ENCODE measurements around the gene FAM120AOS. TPM values are rescaled to one million over a fixed set of nuclear protein-coding genes. Genes with fewer than 3 reads are reported as not detected.

The FAM120AOS gene
- total RNA-seq, 4 donors from 2014 or later, result 53.2 to 76.3 (median 63.5) TPM

DNA sequence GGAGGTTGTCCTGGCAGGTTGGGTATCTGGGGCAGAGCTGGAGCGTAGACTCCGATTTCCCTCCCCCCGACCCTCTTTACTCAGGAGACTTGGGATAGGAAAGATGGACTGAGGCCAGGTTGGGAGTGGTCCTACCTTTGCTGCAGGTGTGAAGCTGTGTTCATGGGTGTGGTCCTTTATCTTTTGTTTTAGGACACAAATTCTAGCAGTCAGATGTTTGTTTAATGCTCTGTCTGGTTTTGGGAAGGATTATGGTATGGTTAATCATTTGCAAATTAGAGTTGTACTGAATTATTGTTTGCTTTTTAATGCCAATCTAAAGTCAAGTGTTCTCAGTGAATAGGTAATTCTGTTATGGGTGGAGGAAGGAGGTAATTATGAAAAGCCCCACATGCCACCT, 14.1 kb upstream of the FAM120AOS start:
- TF ChIP-seq CTCF (IDR thresholded peaks at IDR 0.05; ENCODE audit: low read depth), result no peak

DNA sequence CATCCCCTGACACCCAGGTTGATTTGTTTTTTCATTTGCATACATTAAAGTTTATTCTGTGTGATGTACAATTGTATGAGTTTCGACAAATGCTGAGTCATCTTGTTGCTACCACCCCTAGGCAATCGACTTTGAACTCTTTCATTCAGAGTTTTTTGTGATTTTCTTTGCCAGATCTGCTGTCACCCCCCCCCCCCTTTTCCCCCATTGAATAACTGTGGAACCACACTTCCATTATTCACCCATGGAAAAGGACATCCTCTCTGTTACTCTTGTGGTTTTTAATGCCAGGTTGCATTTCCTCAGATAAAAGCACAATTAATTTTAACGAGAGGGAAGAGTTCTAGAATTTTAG, 13.7 kb upstream of the FAM120AOS start:
- TF ChIP-seq CTCF (IDR thresholded peaks at IDR 0.05; ENCODE audit: low read depth), result no peak

DNA sequence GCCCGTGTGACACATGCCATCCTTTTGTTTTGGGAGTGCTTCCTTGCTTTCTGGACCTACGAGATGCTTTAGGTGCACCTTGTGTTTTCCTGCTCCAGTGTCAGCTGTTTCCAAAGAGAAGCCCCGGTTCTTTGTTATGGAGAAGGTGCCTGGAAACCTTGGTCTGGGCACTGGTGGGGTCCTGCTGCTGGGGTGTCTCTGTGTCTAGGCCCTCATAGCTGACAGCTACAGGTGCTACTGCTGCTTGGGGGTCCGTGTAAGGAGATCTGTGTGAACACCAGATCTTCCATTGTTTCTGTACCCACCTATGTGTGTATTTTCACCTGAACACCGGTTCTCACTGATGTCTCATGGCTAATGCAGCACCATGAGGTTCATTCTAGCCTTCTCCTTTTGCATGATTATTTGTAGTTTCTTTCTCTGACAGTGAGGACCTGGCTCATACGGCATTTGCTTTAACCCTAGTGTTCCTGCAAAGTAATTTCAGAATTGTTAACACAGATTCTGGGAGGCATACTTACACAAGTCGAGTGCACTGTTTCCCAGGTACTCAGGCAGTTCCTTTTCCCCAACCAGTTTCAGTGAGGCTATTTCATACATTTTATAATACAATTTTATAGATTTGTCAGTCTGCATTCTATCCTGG, 13.2 kb upstream of the FAM120AOS start:
- no peak for TF ChIP-seq CTCF (IDR thresholded peaks at IDR 0.05; ENCODE audit: low read depth)

- TF ChIP-seq CTCF (IDR thresholded peaks at IDR 0.05; ENCODE audit: low read depth), result no peak
These were observed 12.5 kb upstream of the FAM120AOS start for GRCh38 chr9:93465855-93466254.

- TF ChIP-seq CTCF (IDR thresholded peaks at IDR 0.05; ENCODE audit: low read depth), result no peak
These were observed 11.5 kb upstream of the FAM120AOS start for GRCh38 chr9:93464876-93465275.

- no peak for TF ChIP-seq CTCF (IDR thresholded peaks at IDR 0.05; ENCODE audit: low read depth)
These were observed 11.0 kb upstream of the FAM120AOS start for GRCh38 chr9:93464395-93464794.

- TF ChIP-seq CTCF (IDR thresholded peaks at IDR 0.05; ENCODE audit: low read depth), result no peak
These were observed 10.4 kb upstream of the FAM120AOS start for GRCh38 chr9:93463638-93464248.

Measured in subcutaneous adipose tissue (tissue), 4 donors.